Measurements from ENCODE around the gene GRIK4.

GRCh38 chr11:120811731-120812130, 300.2 kb downstream of the GRIK4 start:
- no peak for TF ChIP-seq POLR2A (IDR thresholded peaks at IDR 0.05; ENCODE audit: low read depth, low read length)
- TF ChIP-seq POLR2AphosphoS5 (IDR thresholded peaks at IDR 0.05; ENCODE audit: low read depth, low read length): no peak
- TF ChIP-seq TAF1 (IDR thresholded peaks at IDR 0.05; ENCODE audit: borderline replicate concordance, low read depth, low read length): no peak

Measured in GM12892 (cell line).